ENCODE data around the gene TRPV4. TPM values are rescaled to one million over a fixed set of nuclear protein-coding genes. Genes with fewer than 3 reads are reported as not detected.
"Not testable (repeated sequence)": the region's sequence is repeated elsewhere in the genome, so short reads cannot be mapped to it uniquely, and the experiment has no call there.

Gene TRPV4
- total and polyA plus RNA-seq, 7 experiments from 2014 or later, result 0.81 TPM; not detected in 6

- CTCF ChIA-PET, result no interaction called here
- Mint-ChIP-seq H3K36me3 (peaks cover 0 to 7% (median 0%) of the 10 kb centered on the region in 5 donors), H3K27ac (peak overlapping the region in 1 of 9 donors; percentile 49), H3K4me1 (peaks cover 20 to 46% (median 36%) of the 10 kb centered on the region in 7 donors), H3K4me3 (no peak overlapping the region), H3K9me3 (no peaks in the 10 kb centered on the region), H3K27me3 (no peaks in the 10 kb centered on the region)
- H3K4me1 ChIP-seq (ENCODE audit: control insufficient read depth in 2 of 2, insufficient read depth in 2 of 2, low read length in 2 of 2), result no peaks in the 10 kb centered on the region
- no peak overlapping the region for H3K27ac ChIP-seq (ENCODE audit: low read depth, low read length)
- intact Hi-C loops (cut with micrococcal nuclease), result no loop called here
- H3K4me3 ChIP-seq (ENCODE audit: low read length), result no peak overlapping the region
- POLR2A ChIA-PET, result interaction anchor here (0.5 kb wide), 1 partner anchor 393 kb away, joined by 4 read pairs; no protein-coding TSS in a partner anchor
- no peaks in the 10 kb centered on the region for H3K9me3 ChIP-seq (ENCODE audit: control insufficient read depth in 2 of 3, low read length in 3 of 3)
- no peak for DNase-seq
- no peaks in the 10 kb centered on the region for H3K27me3 ChIP-seq (ENCODE audit: control insufficient read depth in 2 of 2, insufficient read depth in 2 of 2, low read length in 2 of 2)
- no peak for ATAC-seq
- H3K36me3 ChIP-seq (ENCODE audit: control insufficient read depth in 2 of 3, insufficient read depth in 3 of 3, low read length in 3 of 3), result peaks cover 0 to 13% (median 0%) of the 10 kb centered on the region in 3 experiments
Measured at GRCh38 chr12:109871668-109872314, 38.6 kb upstream of the TRPV4 start.

GRCh38 chr12:109870648-109871047 lies 37.5 kb upstream of the TRPV4 start:
- H3K4me3 ChIP-seq (ENCODE audit: low read length), result no peak overlapping the region
- DNase-seq (no peak), ATAC-seq (no peak)
- H3K36me3 Mint-ChIP-seq, result peaks cover 0 to 7% (median 0%) of the 10 kb centered on the region in 5 donors
- H3K9me3 ChIP-seq (ENCODE audit: control insufficient read depth in 2 of 3, low read length in 3 of 3), result no peaks in the 10 kb centered on the region
- peak overlapping the region in 4 of 9 donors; percentile 18 to 70 (median 36) for H3K27ac Mint-ChIP-seq
- no peaks in the 10 kb centered on the region for H3K4me1 ChIP-seq (ENCODE audit: control insufficient read depth in 2 of 2, insufficient read depth in 2 of 2, low read length in 2 of 2)
- H3K27ac ChIP-seq (ENCODE audit: low read depth, low read length), result no peak overlapping the region
- peaks cover 0 to 13% (median 0%) of the 10 kb centered on the region in 3 experiments for H3K36me3 ChIP-seq (ENCODE audit: control insufficient read depth in 2 of 3, insufficient read depth in 3 of 3, low read length in 3 of 3)
- intact Hi-C loops (cut with micrococcal nuclease), result no loop called here
- peaks cover 16 to 45% (median 30%) of the 10 kb centered on the region in 7 donors for H3K4me1 Mint-ChIP-seq
- H3K27me3 ChIP-seq (ENCODE audit: control insufficient read depth in 2 of 2, insufficient read depth in 2 of 2, low read length in 2 of 2), result no peaks in the 10 kb centered on the region
- no peaks in the 10 kb centered on the region for H3K9me3 Mint-ChIP-seq
- POLR2A ChIA-PET, result no interaction called here
- CTCF ChIA-PET, result interaction anchor here (0.9 kb wide), 1 partner anchor 25 kb away, joined by 3 read pairs; no protein-coding TSS in a partner anchor
- no peaks in the 10 kb centered on the region for H3K27me3 Mint-ChIP-seq
- no peak overlapping the region for H3K4me3 Mint-ChIP-seq

GRCh38 chr12:109868182-109869051 lies 35.2 kb upstream of the TRPV4 start:
- ChIA-PET POLR2A (interaction anchor here (0.9 kb wide), 1 partner anchor 12 kb away, joined by 3 read pairs; no protein-coding TSS in a partner anchor), CTCF (interaction anchor here (0.6 kb wide), 1 partner anchor 83 kb away, joined by 4 read pairs; no protein-coding TSS in a partner anchor)
- DNase-seq (no peak), ATAC-seq (no peak)
- peaks cover 20 to 50% (median 35%) of the 10 kb centered on the region in 7 donors for H3K4me1 Mint-ChIP-seq
- peak overlapping the region in 3 of 9 donors; percentile 3 to 41 (median 40) for H3K27ac Mint-ChIP-seq
- H3K27me3 ChIP-seq (ENCODE audit: control insufficient read depth in 2 of 2, insufficient read depth in 2 of 2, low read length in 2 of 2), result no peaks in the 10 kb centered on the region
- no peaks in the 10 kb centered on the region for H3K9me3 Mint-ChIP-seq
- H3K27ac ChIP-seq (ENCODE audit: low read depth, low read length), result no peak overlapping the region
- H3K27me3 Mint-ChIP-seq, result no peaks in the 10 kb centered on the region
- intact Hi-C loops (cut with micrococcal nuclease), result no loop called here
- H3K4me3 ChIP-seq (ENCODE audit: low read length), result no peak overlapping the region
- H3K4me3 Mint-ChIP-seq, result no peak overlapping the region
- peaks cover 0 to 7% (median 0%) of the 10 kb centered on the region in 5 donors for H3K36me3 Mint-ChIP-seq
- no peaks in the 10 kb centered on the region for H3K9me3 ChIP-seq (ENCODE audit: control insufficient read depth in 2 of 3, low read length in 3 of 3)
- peaks cover 5 to 11% of the 10 kb centered on the region in 2 donors for H3K4me1 ChIP-seq (ENCODE audit: control insufficient read depth in 2 of 2, insufficient read depth in 2 of 2, low read length in 2 of 2)
- H3K36me3 ChIP-seq (ENCODE audit: control insufficient read depth in 2 of 3, insufficient read depth in 3 of 3, low read length in 3 of 3), result peaks cover 0 to 13% (median 0%) of the 10 kb centered on the region in 3 experiments

- Mint-ChIP-seq H3K27me3 (no peaks in the 10 kb centered on the region), H3K9me3 (no peaks in the 10 kb centered on the region), H3K4me1 (peaks cover 10 to 37% (median 22%) of the 10 kb centered on the region in 7 donors), H3K36me3 (no peaks in the 10 kb centered on the region), H3K27ac (peak overlapping the region in 2 of 9 donors; percentile 38 to 44), H3K4me3 (no peak overlapping the region)
- no peaks in the 10 kb centered on the region for H3K9me3 ChIP-seq (ENCODE audit: control insufficient read depth in 2 of 3, low read length in 3 of 3)
- no peak overlapping the region for H3K4me3 ChIP-seq (ENCODE audit: low read length)
- no peak for ATAC-seq
- intact Hi-C loops (cut with micrococcal nuclease), result no loop called here
- H3K27ac ChIP-seq (ENCODE audit: low read depth, low read length), result no peak overlapping the region
- peaks cover 5 to 16% of the 10 kb centered on the region in 2 donors for H3K4me1 ChIP-seq (ENCODE audit: control insufficient read depth in 2 of 2, insufficient read depth in 2 of 2, low read length in 2 of 2)
- ChIA-PET POLR2A (no interaction called here), CTCF (no interaction called here)
- no peaks in the 10 kb centered on the region for H3K27me3 ChIP-seq (ENCODE audit: control insufficient read depth in 2 of 2, insufficient read depth in 2 of 2, low read length in 2 of 2)
- DNase-seq, result no peak
- H3K36me3 ChIP-seq (ENCODE audit: control insufficient read depth in 2 of 3, insufficient read depth in 3 of 3, low read length in 3 of 3), result peaks cover 0 to 10% (median 0%) of the 10 kb centered on the region in 3 experiments
Measured at GRCh38 chr12:109864916-109865315, 31.7 kb upstream of the TRPV4 start.

- Mint-ChIP-seq H3K4me1 (peaks cover 10 to 37% (median 22%) of the 10 kb centered on the region in 7 donors), H3K4me3 (peak overlapping the region in 1 of 10 donors; percentile 35), H3K27ac (peak overlapping the region; percentile 19 to 79 (median 45)), H3K36me3 (no peaks in the 10 kb centered on the region), H3K9me3 (no peaks in the 10 kb centered on the region), H3K27me3 (no peaks in the 10 kb centered on the region)
- ChIA-PET POLR2A (interaction anchor here (0.8 kb wide), 1 partner anchor 100 kb away, joined by 3 read pairs; no protein-coding TSS in a partner anchor), CTCF (interaction anchor here (1.1 kb wide), 1 partner anchor 19 kb away, joined by 4 read pairs; no protein-coding TSS in a partner anchor)
- Histone ChIP-seq H3K27me3 (ENCODE audit: control insufficient read depth in 2 of 2, insufficient read depth in 2 of 2, low read length in 2 of 2) (no peaks in the 10 kb centered on the region), H3K36me3 (ENCODE audit: control insufficient read depth in 2 of 3, insufficient read depth in 3 of 3, low read length in 3 of 3) (peaks cover 0 to 10% (median 0%) of the 10 kb centered on the region in 3 experiments), H3K9me3 (ENCODE audit: control insufficient read depth in 2 of 3, low read length in 3 of 3) (no peaks in the 10 kb centered on the region), H3K4me1 (ENCODE audit: control insufficient read depth in 2 of 2, insufficient read depth in 2 of 2, low read length in 2 of 2) (peaks cover 5 to 16% of the 10 kb centered on the region in 2 donors), H3K4me3 (ENCODE audit: low read length) (no peak overlapping the region), H3K27ac (ENCODE audit: low read depth, low read length) (no peak overlapping the region)
- ATAC-seq (peak; percentile 78), DNase-seq (no peak)
- intact Hi-C loops (cut with micrococcal nuclease), result no loop called here
Measured at GRCh38 chr12:109863847-109864712, 30.9 kb upstream of the TRPV4 start.

- ATAC-seq; H3K9me3 Mint-ChIP-seq; H3K27me3 ChIP-seq (ENCODE audit: control insufficient read depth in 2 of 2, insufficient read depth in 2 of 2, low read length in 2 of 2); intact Hi-C loops (cut with micrococcal nuclease); H3K27ac Mint-ChIP-seq; H3K9me3 ChIP-seq (ENCODE audit: control insufficient read depth in 2 of 3, low read length in 3 of 3); H3K27ac ChIP-seq (ENCODE audit: low read depth, low read length); H3K27me3 Mint-ChIP-seq; H3K4me3 Mint-ChIP-seq; H3K4me3 ChIP-seq (ENCODE audit: low read length); DNase-seq: not testable (repeated sequence)
- H3K36me3 Mint-ChIP-seq, result peaks cover 0 to 13% (median 0%) of the 10 kb centered on the region in 5 donors
- Histone ChIP-seq H3K4me1 (ENCODE audit: control insufficient read depth in 2 of 2, insufficient read depth in 2 of 2, low read length in 2 of 2) (peaks cover 5 to 16% of the 10 kb centered on the region in 2 donors), H3K36me3 (ENCODE audit: control insufficient read depth in 2 of 3, insufficient read depth in 3 of 3, low read length in 3 of 3) (peaks cover 0 to 23% (median 10%) of the 10 kb centered on the region in 3 experiments)
- H3K4me1 Mint-ChIP-seq, result peaks cover 5 to 30% (median 24%) of the 10 kb centered on the region in 7 donors
- CTCF ChIA-PET, result interaction anchor here (0.6 kb wide), 1 partner anchor 57 kb away, joined by 3 read pairs; no protein-coding TSS in a partner anchor
- POLR2A ChIA-PET, result interaction anchor here (0.6 kb wide), 1 partner anchor 289 kb away, joined by 3 read pairs; the partner anchor contains the start of gene MVK
Measured at GRCh38 chr12:109862491-109862890, 29.3 kb upstream of the TRPV4 start.

Data from naive thymus-derived CD4-positive, alpha-beta T cell (primary cell).